Mammary epithelial cell (primary cell): ENCODE measurements around the gene ATP6V0A4.

Experiments used
- EZH2 ChIP-seq: IDR thresholded peaks from 2 replicates; pipeline ENCODE4 v1.6.1; 2012; ENCODE audit warnings: low read length, inconsistent platforms, borderline replicate concordance
- TF ChIP-seq, protein P1 (sequence below), 2 donors: IDR thresholded peaks in 1 of 2; conservative IDR thresholded peaks in 1 of 2; 2 replicates each; pipeline ENCODE4 v1.5.1; 2011 to 2012; ENCODE audit warnings: inconsistent platforms in 2 of 2, low read length in 2 of 2, mild to moderate bottlenecking in 2 of 2, control low read depth in 1 of 2, low read depth in 1 of 2; ENCODE audit not compliant: insufficient read depth in 1 of 2; ENCODE audit errors: extremely low read depth in 1 of 2

GRCh38 chr7:138665669-138666140 lies 132.3 kb downstream of the ATP6V0A4 start:
- TF ChIP-seq, protein P1, sequence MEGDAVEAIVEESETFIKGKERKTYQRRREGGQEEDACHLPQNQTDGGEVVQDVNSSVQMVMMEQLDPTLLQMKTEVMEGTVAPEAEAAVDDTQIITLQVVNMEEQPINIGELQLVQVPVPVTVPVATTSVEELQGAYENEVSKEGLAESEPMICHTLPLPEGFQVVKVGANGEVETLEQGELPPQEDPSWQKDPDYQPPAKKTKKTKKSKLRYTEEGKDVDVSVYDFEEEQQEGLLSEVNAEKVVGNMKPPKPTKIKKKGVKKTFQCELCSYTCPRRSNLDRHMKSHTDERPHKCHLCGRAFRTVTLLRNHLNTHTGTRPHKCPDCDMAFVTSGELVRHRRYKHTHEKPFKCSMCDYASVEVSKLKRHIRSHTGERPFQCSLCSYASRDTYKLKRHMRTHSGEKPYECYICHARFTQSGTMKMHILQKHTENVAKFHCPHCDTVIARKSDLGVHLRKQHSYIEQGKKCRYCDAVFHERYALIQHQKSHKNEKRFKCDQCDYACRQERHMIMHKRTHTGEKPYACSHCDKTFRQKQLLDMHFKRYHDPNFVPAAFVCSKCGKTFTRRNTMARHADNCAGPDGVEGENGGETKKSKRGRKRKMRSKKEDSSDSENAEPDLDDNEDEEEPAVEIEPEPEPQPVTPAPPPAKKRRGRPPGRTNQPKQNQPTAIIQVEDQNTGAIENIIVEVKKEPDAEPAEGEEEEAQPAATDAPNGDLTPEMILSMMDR (conservative IDR thresholded peaks at IDR 0.05 in 1 of 2, IDR thresholded peaks at IDR 0.05 in 1 of 2; ENCODE audit: extremely low read depth in 1 of 2, insufficient read depth in 1 of 2, low read depth in 1 of 2, low read length in 2 of 2) = no peak
- no peak for TF ChIP-seq EZH2
